ENCODE measurements around the gene KIRREL3. TPM values are rescaled to one million over a fixed set of nuclear protein-coding genes. Genes with fewer than 3 reads are reported as not detected.
"Not testable (repeated sequence)": the region's sequence is repeated elsewhere in the genome, so short reads cannot be mapped to it uniquely, and the experiment has no call there.

Gene KIRREL3
- total RNA-seq, 1 donor from 2014 or later: 0.38 TPM

GRCh38 chr11:126373389-126374066 lies 627.0 kb downstream of the KIRREL3 start:
- H3K9me3 Mint-ChIP-seq (ENCODE audit: unreplicated experiment); H3K4me3 Mint-ChIP-seq (ENCODE audit: unreplicated experiment); H3K4me1 Mint-ChIP-seq (ENCODE audit: unreplicated experiment); H3K27me3 Mint-ChIP-seq (ENCODE audit: unreplicated experiment); DNase-seq (ENCODE audit: low spot score); H3K36me3 Mint-ChIP-seq (ENCODE audit: low read depth, unreplicated experiment); H3K27ac Mint-ChIP-seq (ENCODE audit: unreplicated experiment): not testable (repeated sequence)

Small RNA genes lying within 50 kb of the gene (microRNA-seq; reads per million reads assigned to microRNA genes)
- not detected for gene MIR3167 (ENCODE audit: unreplicated experiment)
